Urinary bladder (tissue), 4 donors: ENCODE results near the gene STAG1. TPM values are rescaled to one million over a fixed set of nuclear protein-coding genes. Genes with fewer than 3 reads are reported as not detected.
"Not testable (repeated sequence)": the region's sequence is repeated elsewhere in the genome, so short reads cannot be mapped to it uniquely, and the experiment has no call there.

Source experiments
- DNase-seq: peaks from one replicate; pipeline ENCODE4 v3.0.0-alpha.2; 2015; ENCODE audit errors: extremely low spot score
- H3K27ac ChIP-seq: one replicate; pipeline ENCODE4 v1.5.1; 2013; ENCODE audit warnings: low read depth, mild to moderate bottlenecking, moderate library complexity
- H3K36me3 ChIP-seq: one replicate; pipeline ENCODE4 v1.6.1; 2013; ENCODE audit warnings: mild to moderate bottlenecking, moderate library complexity; ENCODE audit not compliant: insufficient read depth
- H3K4me1 ChIP-seq: one replicate; pipeline ENCODE4 v1.6.1; 2013; ENCODE audit warnings: mild to moderate bottlenecking, moderate library complexity; ENCODE audit not compliant: insufficient read depth
- H3K4me3 ChIP-seq: one replicate; pipeline ENCODE4 v1.5.1; 2013; ENCODE audit warnings: low read depth, low read length
- WGBS: extraction: QIAGEN DNeasy Blood & Tissue Kit; methylation state at CpG from one replicate; pipeline ENCODE4 v1.1.7; 2013; 5-methylcytosine and 5-hydroxymethylcytosine counted together
- polyA plus RNA-seq: library from polyadenylated mRNA; stranded (reverse); fragments of 200-250 nt; gene quantifications from one replicate; pipeline ENCODE4 v1.2.3, GENCODE V29; 2013
- total RNA-seq: library from RNA; depleted of rRNA; stranded (reverse); fragments of >200 nt; gene quantifications from one replicate; pipeline ENCODE4 v1.2.3, GENCODE V29; 2014
- donor health status: healthy with polysubstance abuse.
- donor health status: healthy.

STAG1 gene
- total and polyA plus RNA-seq, 2 donors: 19.3 to 130 TPM

GRCh38 chr3:136606990-136607389, 145.2 kb downstream of the STAG1 start:
- DNase-seq: no peak
- Histone ChIP-seq H3K27ac (no peak overlapping the region), H3K4me3 (no peak overlapping the region), H3K36me3 (peaks cover 1% of the 10 kb centered on the region), H3K4me1 (no peaks in the 10 kb centered on the region)
- 99% methylated on average over 2 of the region's 2 CpGs for WGBS

GRCh38 chr3:136606216-136606615, 146.0 kb downstream of the STAG1 start:
- H3K4me1 ChIP-seq, DNase-seq, H3K4me3 ChIP-seq, H3K36me3 ChIP-seq, H3K27ac ChIP-seq: not testable (repeated sequence)
- 98% methylated on average over 7 of the region's 7 CpGs for WGBS

GRCh38 chr3:136604961-136605360, 147.2 kb downstream of the STAG1 start:
- Histone ChIP-seq H3K27ac (no peak overlapping the region), H3K4me3 (no peak overlapping the region), H3K36me3 (peaks cover 1% of the 10 kb centered on the region), H3K4me1 (no peaks in the 10 kb centered on the region)
- no peak for DNase-seq
- 56% methylated on average over 1 of the region's 1 CpG for WGBS

- Histone ChIP-seq H3K4me3 (no peak overlapping the region), H3K4me1 (no peaks in the 10 kb centered on the region), H3K36me3 (peaks cover 1% of the 10 kb centered on the region), H3K27ac (no peak overlapping the region)
- no peak for DNase-seq
- 85% methylated on average over 2 of the region's 2 CpGs for WGBS
Observed at GRCh38 chr3:136602818-136603217, 149.4 kb downstream of the STAG1 start.

- no peaks in the 10 kb centered on the region for H3K36me3 ChIP-seq
- 48% methylated on average over 5 of the region's 5 CpGs for WGBS
- DNase-seq: no peak
- H3K27ac ChIP-seq: no peak overlapping the region
- H3K4me1 ChIP-seq: no peaks in the 10 kb centered on the region
- no peak overlapping the region for H3K4me3 ChIP-seq
Observed at GRCh38 chr3:136595913-136596697, 156.1 kb downstream of the STAG1 start.

GRCh38 chr3:136586580-136586979, 165.6 kb downstream of the STAG1 start:
- Histone ChIP-seq H3K4me1 (no peaks in the 10 kb centered on the region), H3K27ac (no peak overlapping the region), H3K36me3 (no peaks in the 10 kb centered on the region), H3K4me3 (no peak overlapping the region)
- DNase-seq: no peak

GRCh38 chr3:136584728-136585127, 167.4 kb downstream of the STAG1 start:
- no peak for DNase-seq
- H3K4me1 ChIP-seq: no peaks in the 10 kb centered on the region
- no peaks in the 10 kb centered on the region for H3K36me3 ChIP-seq
- H3K27ac ChIP-seq: no peak overlapping the region
- H3K4me3 ChIP-seq: no peak overlapping the region

GRCh38 chr3:136583823-136584222, 168.4 kb downstream of the STAG1 start:
- DNase-seq: no peak
- Histone ChIP-seq H3K4me1 (no peaks in the 10 kb centered on the region), H3K36me3 (no peaks in the 10 kb centered on the region), H3K4me3 (no peak overlapping the region), H3K27ac (no peak overlapping the region)
- 83% methylated on average over 2 of the region's 2 CpGs for whole genome bisulfite sequencing

GRCh38 chr3:136577791-136578190, 174.4 kb downstream of the STAG1 start:
- Histone ChIP-seq H3K4me1 (no peaks in the 10 kb centered on the region), H3K4me3 (no peak overlapping the region), H3K27ac (no peak overlapping the region), H3K36me3 (peaks cover 4% of the 10 kb centered on the region)
- WGBS: 96% methylated on average over 3 of the region's 3 CpGs
- no peak for DNase-seq

- WGBS: 80% methylated on average over 6 of the region's 6 CpGs
- H3K4me3 ChIP-seq: no peak overlapping the region
- DNase-seq: no peak
- H3K4me1 ChIP-seq: no peaks in the 10 kb centered on the region
- peaks cover 4% of the 10 kb centered on the region for H3K36me3 ChIP-seq
- H3K27ac ChIP-seq: no peak overlapping the region
Observed at GRCh38 chr3:136576279-136577009, 175.7 kb downstream of the STAG1 start.

GRCh38 chr3:136567599-136568188, 184.5 kb downstream of the STAG1 start:
- no peak overlapping the region for H3K27ac ChIP-seq
- no peaks in the 10 kb centered on the region for H3K36me3 ChIP-seq
- no peak overlapping the region for H3K4me3 ChIP-seq
- no peaks in the 10 kb centered on the region for H3K4me1 ChIP-seq
- no peak for DNase-seq
- 79% methylated on average over 2 of the region's 2 CpGs for WGBS

GRCh38 chr3:136564962-136565361, 187.2 kb downstream of the STAG1 start:
- H3K4me1 ChIP-seq, H3K4me3 ChIP-seq, H3K27ac ChIP-seq, H3K36me3 ChIP-seq, DNase-seq: not testable (repeated sequence)
- WGBS: 97% methylated on average over 1 of the region's 1 CpG

- H3K4me3 ChIP-seq: no peak overlapping the region
- H3K36me3 ChIP-seq: no peaks in the 10 kb centered on the region
- WGBS: 94% methylated on average over 9 of the region's 9 CpGs
- no peak overlapping the region for H3K27ac ChIP-seq
- DNase-seq: no peak
- H3K4me1 ChIP-seq: no peaks in the 10 kb centered on the region
Observed at GRCh38 chr3:136562026-136562425, 190.2 kb downstream of the STAG1 start.

- no peaks in the 10 kb centered on the region for H3K36me3 ChIP-seq
- no peak overlapping the region for H3K27ac ChIP-seq
- DNase-seq: no peak
- no peaks in the 10 kb centered on the region for H3K4me1 ChIP-seq
- 88% methylated on average over 2 of the region's 2 CpGs for WGBS
- H3K4me3 ChIP-seq: no peak overlapping the region
Observed at GRCh38 chr3:136559896-136560295, 192.3 kb downstream of the STAG1 start.
